NOMO-1 (cell line): ENCODE measurements around the gene RAB27B.

Experiments used
- DNase-seq, 2 experiments: peaks; one replicate each; lab custom pipeline; 2025; ENCODE audit not compliant: unreplicated experiment in 2 of 2; lab: John Stamatoyannopoulos, UW

Gene RAB27B

DNA sequence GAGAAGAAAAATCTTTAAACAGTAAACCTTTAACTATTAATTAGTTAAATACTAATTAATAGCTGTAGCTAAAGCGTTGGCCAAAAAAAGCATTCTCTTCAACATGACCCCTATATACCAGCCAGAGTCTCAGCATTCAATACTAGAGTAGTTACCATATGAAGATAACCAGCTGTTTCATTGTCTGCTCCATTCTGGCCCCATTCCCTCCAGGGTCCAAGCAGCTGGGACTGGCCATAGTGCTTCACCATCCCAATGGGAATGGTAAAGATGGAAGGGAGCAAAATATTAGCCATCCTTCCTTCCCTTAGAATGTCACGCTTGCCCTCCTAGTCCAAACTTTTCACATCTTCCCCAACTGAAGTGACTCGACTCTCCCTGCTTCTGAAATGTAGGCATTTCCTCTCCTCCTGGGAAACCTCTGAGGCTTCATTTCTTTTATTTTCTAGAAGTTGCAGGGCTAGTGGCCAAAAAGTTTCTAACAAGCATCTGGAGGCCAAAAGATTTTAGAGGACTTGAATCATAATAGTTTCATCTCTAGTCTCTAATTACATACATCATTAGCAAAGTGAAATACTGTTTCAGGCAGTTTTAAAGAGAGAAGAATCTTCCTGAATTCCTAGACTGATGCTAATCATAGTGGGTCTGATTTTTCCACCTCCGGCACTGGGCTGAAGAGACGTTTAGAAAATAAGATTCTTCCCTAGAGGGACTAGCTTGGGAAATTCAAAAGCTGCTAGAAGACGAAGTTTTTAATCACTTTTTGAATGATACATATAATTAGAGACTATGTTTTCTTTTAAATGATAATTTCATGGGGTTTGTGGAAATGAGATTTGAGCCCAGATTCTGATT, 78.3 kb downstream of the RAB27B start:
- no peak for DNase-seq

DNA sequence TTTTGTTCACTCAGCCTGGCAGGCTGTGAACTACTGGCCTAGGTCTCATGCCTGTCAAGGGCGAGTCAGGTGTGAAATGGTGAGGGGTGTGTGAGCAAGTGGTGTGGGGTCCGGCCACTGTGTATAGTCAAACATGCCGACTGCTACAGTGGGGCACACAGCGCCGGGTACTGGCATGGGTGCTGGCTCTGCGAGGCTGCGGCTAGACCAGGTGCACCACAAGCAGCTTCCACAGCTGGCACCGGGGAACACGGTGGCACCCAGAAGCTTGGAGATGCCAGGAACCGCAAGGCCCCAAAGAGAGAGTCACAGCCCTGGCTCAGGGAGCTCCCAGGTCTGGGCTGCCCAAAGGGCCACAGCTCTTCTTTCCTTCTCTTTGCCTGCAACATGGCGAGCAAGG, 81.3 kb downstream of the RAB27B start:
- no peak for DNase-seq

GRCh38 chr18:54910161-54910919, 82.1 kb downstream of the RAB27B start:
- DNase-seq: no peak

DNA sequence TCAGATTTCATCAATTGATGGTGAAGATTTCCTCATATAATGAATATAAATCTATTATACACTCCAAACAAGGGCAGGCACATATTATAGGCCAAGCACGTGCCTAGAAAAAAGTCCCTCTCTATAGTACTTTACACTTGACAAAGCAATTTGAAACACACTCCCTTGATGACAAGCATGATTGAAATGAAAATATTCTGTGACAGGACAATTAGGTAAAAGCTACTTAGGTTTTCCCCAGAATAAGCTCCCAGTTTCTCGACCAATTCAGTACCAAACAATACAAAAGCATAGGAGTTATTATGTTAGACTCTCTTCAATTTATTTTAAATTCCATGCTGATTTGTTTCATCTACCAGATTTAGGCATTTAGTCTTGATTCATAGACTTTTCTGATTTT, 83.3 kb downstream of the RAB27B start:
- DNase-seq: no peak

DNA sequence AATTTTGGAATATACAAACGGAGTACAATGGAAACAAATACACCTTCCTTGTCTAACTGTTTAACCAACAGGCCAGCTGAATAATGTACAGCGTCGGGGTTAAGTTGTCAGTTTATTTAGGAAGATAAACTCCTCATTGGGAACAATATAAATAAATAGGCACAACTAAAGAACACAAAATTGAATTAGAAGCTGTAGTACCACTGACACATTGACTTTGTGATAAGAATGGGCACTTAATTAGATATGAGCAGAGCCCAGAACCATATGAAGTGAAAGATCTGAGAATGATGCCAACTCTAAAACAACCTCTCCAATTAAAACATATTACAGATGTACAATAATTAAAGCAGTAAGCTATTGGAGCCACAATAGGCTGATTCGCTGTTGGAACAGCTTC, 86.5 kb downstream of the RAB27B start:
- DNase-seq: no peak

- no peak for DNase-seq
Observed at GRCh38 chr18:54916507-54916906, 88.2 kb downstream of the RAB27B start.

- no peak for DNase-seq
Observed at GRCh38 chr18:54918060-54918459, 89.8 kb downstream of the RAB27B start.

DNA sequence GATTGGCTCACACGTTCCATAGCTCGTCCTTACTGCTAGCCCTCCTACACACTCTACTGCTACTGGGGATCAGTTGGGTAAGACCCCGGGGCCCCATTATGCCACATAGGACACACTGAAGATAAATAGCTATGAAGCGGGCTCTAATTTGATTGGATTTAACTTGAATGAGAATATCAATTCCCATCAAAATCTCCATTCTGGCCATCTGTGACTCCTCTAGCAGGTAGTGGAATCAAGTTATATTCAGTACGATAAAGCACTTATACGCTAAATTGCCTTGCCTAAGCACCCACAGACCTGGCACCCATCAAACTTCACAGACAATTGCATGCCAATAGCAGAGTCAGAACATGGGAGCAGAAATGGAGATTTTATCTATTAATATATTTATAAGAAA, 91.1 kb downstream of the RAB27B start:
- DNase-seq: no peak

DNA sequence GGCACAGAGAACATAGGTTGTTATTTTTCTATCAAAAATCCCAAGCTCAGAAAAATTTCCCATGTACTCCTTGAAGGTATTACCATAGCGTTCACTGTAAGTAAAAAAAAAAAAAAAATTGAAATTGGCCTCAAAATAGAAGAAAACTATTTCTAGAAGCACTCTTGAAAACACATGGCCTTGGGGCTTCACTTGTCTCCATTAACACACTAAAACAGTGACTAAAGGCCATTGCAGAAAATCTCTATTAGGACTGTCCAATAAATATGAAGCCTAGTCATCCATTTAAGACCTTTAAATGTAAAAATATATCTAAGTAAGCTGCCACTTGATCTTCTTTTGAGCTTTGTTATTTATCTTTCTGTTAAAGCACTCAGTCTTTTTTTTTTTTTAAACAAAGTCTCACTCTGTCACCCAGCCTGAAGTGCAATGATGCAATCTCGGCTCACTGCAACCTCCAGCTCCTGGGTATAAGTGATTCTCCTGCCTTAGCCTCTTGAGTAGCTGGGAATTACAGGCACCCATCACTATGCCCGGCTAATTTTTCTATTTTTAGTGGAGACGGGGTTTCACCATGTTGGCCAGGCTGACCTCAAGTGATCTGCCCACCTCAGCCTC, 95.2 kb downstream of the RAB27B start:
- DNase-seq: no peak

DNA sequence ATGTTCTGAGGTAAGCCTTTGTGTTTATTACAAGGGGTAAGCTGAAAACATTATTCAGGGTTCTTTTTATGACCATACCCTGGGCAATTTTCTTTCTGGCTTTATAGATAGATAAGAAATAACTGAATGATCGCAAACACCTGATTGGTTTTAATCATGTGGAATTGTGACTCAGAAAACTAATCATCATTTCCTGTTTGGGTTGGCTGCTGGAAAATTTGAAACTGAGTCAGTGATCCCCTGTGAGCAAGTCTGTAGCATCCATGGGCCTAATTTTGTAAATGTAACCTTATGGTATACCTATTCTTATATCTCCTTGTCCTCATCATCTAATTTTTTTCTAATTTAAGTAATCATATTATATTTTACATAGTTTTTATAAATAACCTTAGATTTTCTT, 96.7 kb downstream of the RAB27B start:
- DNase-seq: no peak

DNA sequence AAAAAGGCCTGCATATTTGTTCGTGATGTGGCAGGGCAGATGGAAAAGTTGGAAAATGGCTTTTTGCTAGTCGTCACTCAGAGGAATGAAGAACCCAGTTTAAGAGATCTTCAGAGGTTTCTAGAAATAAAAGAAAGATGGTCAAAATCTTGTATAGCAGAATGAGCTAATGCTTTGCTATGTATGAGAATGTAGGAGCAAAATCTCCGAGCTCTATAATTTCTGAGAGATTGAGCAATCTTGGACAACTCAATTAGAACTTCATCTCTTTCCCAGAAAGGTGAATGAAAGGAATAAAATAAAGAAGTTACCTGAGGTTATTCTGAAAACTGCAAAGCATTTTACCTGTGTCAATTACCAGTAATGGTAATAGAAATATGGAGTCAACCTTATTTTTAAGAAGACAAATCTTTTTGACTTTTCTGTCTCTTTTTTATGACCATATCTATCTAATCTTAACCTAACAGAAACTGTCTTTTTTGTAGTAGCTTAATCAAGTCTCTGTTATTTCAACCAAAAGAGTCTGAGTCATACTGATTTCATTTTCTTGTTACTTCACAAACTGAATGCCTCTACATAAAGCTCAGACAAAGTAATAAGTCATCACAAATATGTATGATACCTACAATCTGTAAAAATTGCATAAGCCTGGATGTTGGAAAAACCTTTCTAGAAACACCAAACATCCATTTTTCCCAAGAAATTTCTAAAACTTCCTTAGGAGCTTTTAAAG, 98.5 kb downstream of the RAB27B start:
- DNase-seq: no peak

- DNase-seq: no peak
Observed at GRCh38 chr18:54928236-54928635, 100.0 kb downstream of the RAB27B start.

- no peak for DNase-seq
Observed at GRCh38 chr18:54931152-54931551, 102.9 kb downstream of the RAB27B start.

- DNase-seq: no peak
Observed at GRCh38 chr18:54932472-54932871, 104.2 kb downstream of the RAB27B start.

DNA sequence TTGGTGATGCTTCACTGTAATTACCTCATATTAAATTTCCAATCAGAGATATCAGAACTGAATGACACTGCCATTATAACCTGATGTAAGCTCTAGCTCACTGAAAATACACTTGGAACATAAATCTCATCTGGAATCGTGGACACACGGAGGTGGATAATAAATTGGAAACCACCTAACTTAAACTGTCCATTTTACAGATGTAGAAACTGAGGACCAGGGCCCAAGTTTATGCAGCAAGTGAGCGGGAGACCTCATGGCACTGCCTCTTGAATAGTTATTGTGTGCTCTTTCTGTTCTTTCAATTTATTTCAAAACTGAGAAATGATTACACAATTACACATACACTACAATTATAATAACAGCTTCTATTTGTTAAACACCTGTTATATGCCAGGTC, 110.2 kb downstream of the RAB27B start:
- DNase-seq: no peak

GRCh38 chr18:54939361-54939917, 111.2 kb downstream of the RAB27B start:
- DNase-seq: no peak

DNA sequence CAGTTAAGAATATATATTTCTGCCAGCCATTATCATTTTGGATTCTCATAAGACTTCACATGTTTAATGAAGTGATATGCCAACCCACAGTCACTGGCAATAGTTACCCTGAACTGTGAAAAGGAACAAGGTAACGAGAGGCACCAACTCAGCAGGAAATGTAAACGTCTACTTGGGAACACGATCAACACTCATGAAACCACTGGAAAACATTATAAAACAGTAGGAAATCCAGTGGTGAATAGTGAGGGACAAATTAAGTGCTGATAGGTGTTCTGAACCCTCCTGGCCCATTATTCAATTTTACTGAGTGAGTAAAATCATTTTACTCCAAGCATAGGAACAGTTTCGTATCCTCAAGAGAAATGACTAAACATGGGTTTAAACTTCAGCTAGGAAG, 113.9 kb downstream of the RAB27B start:
- DNase-seq: no peak

DNA sequence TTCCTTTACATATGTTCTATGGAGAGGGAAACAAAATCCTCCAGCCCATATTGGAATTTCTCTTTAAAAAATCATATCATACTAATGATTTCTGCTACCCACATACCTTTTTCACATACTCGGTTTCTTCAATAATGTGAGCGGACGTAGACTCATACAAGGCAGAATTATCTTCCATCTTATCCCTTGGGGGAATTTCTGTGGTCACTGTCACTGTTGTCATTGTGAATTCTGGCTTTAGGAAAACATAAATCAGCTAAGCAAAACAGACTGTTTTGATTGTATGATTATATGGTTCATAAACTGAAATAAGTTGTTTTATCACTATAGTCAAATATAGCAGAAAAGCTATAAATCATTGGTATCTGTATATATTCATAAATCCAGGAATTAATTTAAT, 114.3 kb downstream of the RAB27B start:
- no peak for DNase-seq
